Kidney (tissue), 14 donors: ENCODE data around the gene KBTBD4. TPM values are rescaled to one million over a fixed set of nuclear protein-coding genes. Genes with fewer than 3 reads are reported as not detected.

Experiments used
- DNase-seq, 5 donors: peaks; one replicate each; pipeline ENCODE4 v3.0.0-alpha.2; 2013 to 2020
- FAIRE-seq: peaks from 2 replicates; lab custom pipeline; 2012; peaks lifted over from hg19 to GRCh38; lab: Jason Lieb, UNC
- H3K27ac ChIP-seq, 2 donors: one replicate each; pipeline ENCODE4 v1.7.0; 2013; ENCODE audit warnings: low read depth in 2 of 2, low read length in 2 of 2, inconsistent platforms in 1 of 2
- H3K27me3 ChIP-seq: one replicate; pipeline ENCODE4 v1.7.1; 2013; ENCODE audit warnings: low read length, inconsistent platforms; ENCODE audit not compliant: control insufficient read depth, insufficient read depth
- H3K36me3 ChIP-seq, 3 donors: one replicate each; pipeline versions ENCODE4 v1.7.0 to v1.7.1; 2013; ENCODE audit warnings: low read length in 3 of 3, control low read depth in 1 of 3, inconsistent platforms in 1 of 3; ENCODE audit not compliant: insufficient read depth in 3 of 3, control insufficient read depth in 2 of 3
- H3K4me1 ChIP-seq, 3 donors: one replicate each; pipeline versions ENCODE4 v1.7.0 to v1.7.1; 2013; ENCODE audit warnings: low read length in 3 of 3, inconsistent platforms in 1 of 3, low read depth in 1 of 3; ENCODE audit not compliant: control insufficient read depth in 2 of 3, insufficient read depth in 2 of 3
- H3K4me3 ChIP-seq, 3 donors: one replicate each; pipeline versions ENCODE4 v1.7.0 to v1.8.1; 2013; ENCODE audit warnings: low read length in 3 of 3, control low read depth in 1 of 3, inconsistent platforms in 1 of 3
- H3K9ac ChIP-seq, 3 donors: one replicate each; pipeline versions ENCODE4 v1.7.0 to v1.7.1; 2013; ENCODE audit warnings: low read length in 3 of 3, control low read depth in 1 of 3, inconsistent platforms in 1 of 3
- H3K9me3 ChIP-seq, 3 donors: one replicate each; pipeline versions ENCODE4 v1.7.0 to v1.7.1; 2013; ENCODE audit warnings: low read length in 3 of 3, control low read depth in 1 of 3, inconsistent platforms in 1 of 3; ENCODE audit not compliant: control insufficient read depth in 2 of 3, insufficient read depth in 1 of 3
- CTCF ChIP-seq: IDR thresholded peaks from 3 replicates; pipeline ENCODE4 v1.5.1; 2012; ENCODE audit warnings: mild to moderate bottlenecking, moderate library complexity, borderline replicate concordance; ENCODE audit not compliant: insufficient read depth; ENCODE audit errors: extremely low read depth
- intact Hi-C: fragments of 100-400 bp; cut with DNase I; formaldehyde crosslinking; loops from one replicate; pipeline ENCODE4 v1.11.1; 2022
- polyA plus RNA-seq: library from polyadenylated mRNA; stranded (reverse); fragments of 350-450 nt; fragmentation: Illumina TruSeq; extraction: RNeasy Lipid Tissue Mini Kit (QIAGEN cat#74804); gene quantifications from one replicate; pipeline ENCODE4 v1.2.3, GENCODE V29; 2014; ENCODE audit warnings: low read depth, low replicate concordance; ENCODE audit not compliant: insufficient read depth
- total RNA-seq: library from RNA; stranded (reverse); fragmentation: NEBNext Ultra II Directional; extraction: Animal tissue kit (Norgen Biotek cat#: 25700); gene quantifications from one replicate; pipeline ENCODE4 v1.2.1, GENCODE V29; 2021
- donor health status: control.
- donor health status: control.
- donor health status: control.
- donor health status: control.
- donor health status: control.
- donor health status: DM: yes; HTN: yes; CAD: no.
- donor health status: Normal renal cell carcinoma (clear cell type).

The KBTBD4 gene
- total and polyA plus RNA-seq, 2 donors from 2014 or later, result 16.7 to 20.1 TPM

- Histone ChIP-seq H3K9ac (no peak overlapping the region), H3K27me3 (no peaks in the 10 kb centered on the region), H3K27ac (peak overlapping the region; percentile 32 to 35), H3K36me3 (peaks cover 0 to 3% (median 0%) of the 10 kb centered on the region in 3 donors), H3K9me3 (no peaks in the 10 kb centered on the region), H3K4me3 (no peak overlapping the region), H3K4me1 (peaks cover 0 to 14% (median 8%) of the 10 kb centered on the region in 3 donors)
- no peak for TF ChIP-seq CTCF
- FAIRE-seq (no peak), DNase-seq (peak in 1 of 5 donors; percentile 30)
- intact Hi-C loops, result no loop called here
Measured at GRCh38 chr11:47539681-47540039, 39.1 kb downstream of the KBTBD4 start.

GRCh38 chr11:47538741-47539565 lies 39.8 kb downstream of the KBTBD4 start:
- TF ChIP-seq CTCF, result no peak
- H3K9me3 ChIP-seq, result no peaks in the 10 kb centered on the region
- no peak overlapping the region for H3K4me3 ChIP-seq
- DNase-seq (peak in 1 of 5 donors; percentile 38), FAIRE-seq (no peak)
- H3K27ac ChIP-seq, result peak overlapping the region; percentile 32 to 35
- H3K27me3 ChIP-seq, result no peaks in the 10 kb centered on the region
- H3K36me3 ChIP-seq, result peaks cover 0 to 3% (median 0%) of the 10 kb centered on the region in 3 donors
- no peak overlapping the region for H3K9ac ChIP-seq
- intact Hi-C loops, result no loop called here
- H3K4me1 ChIP-seq, result peaks cover 0 to 14% (median 8%) of the 10 kb centered on the region in 3 donors

- no peak overlapping the region for H3K9ac ChIP-seq
- peaks cover 0 to 17% (median 16%) of the 10 kb centered on the region in 3 donors for H3K4me1 ChIP-seq
- H3K27me3 ChIP-seq, result no peaks in the 10 kb centered on the region
- H3K27ac ChIP-seq, result no peak overlapping the region
- no peaks in the 10 kb centered on the region for H3K9me3 ChIP-seq
- FAIRE-seq (no peak), DNase-seq (no peak)
- H3K36me3 ChIP-seq, result peaks cover 0 to 3% (median 0%) of the 10 kb centered on the region in 3 donors
- no peak overlapping the region for H3K4me3 ChIP-seq
- TF ChIP-seq CTCF, result no peak
- intact Hi-C loops, result no loop called here
Measured at GRCh38 chr11:47536915-47537314, 41.9 kb downstream of the KBTBD4 start.
